PFSK-1 (cell line): ENCODE measurements around the gene PLXNC1.

Source experiments
- FOXP2 ChIP-seq: optimal IDR thresholded peaks from 2 replicates; pipeline ENCODE3; 2011; ENCODE audit warnings: borderline replicate concordance, control low read depth, inconsistent platforms; ENCODE audit not compliant: insufficient read depth; ENCODE audit errors: extremely low read length, extremely low read depth
- POLR2AphosphoS5 ChIP-seq: IDR thresholded peaks from 2 replicates; pipeline ENCODE4 v1.6.1; 2012; ENCODE audit warnings: low read depth, mild to moderate bottlenecking, control low read depth, low read length, moderate library complexity
- REST ChIP-seq, 2 experiments: IDR thresholded peaks; 2 replicates each; pipeline versions ENCODE4 v1.6.1 to v1.8.0; 2011 to 2012; ENCODE audit warnings: low read depth in 2 of 2, low read length in 2 of 2, control low read depth in 1 of 2, inconsistent platforms in 1 of 2, mild to moderate bottlenecking in 1 of 2, moderate library complexity in 1 of 2; ENCODE audit not compliant: insufficient read depth in 1 of 2
- SIN3A ChIP-seq: IDR thresholded peaks from 2 replicates; pipeline ENCODE4 v1.6.1; 2012; ENCODE audit warnings: mild to moderate bottlenecking, low read length, moderate library complexity, borderline replicate concordance; ENCODE audit not compliant: insufficient read depth
- TAF1 ChIP-seq: IDR thresholded peaks from 2 replicates; pipeline ENCODE4 v1.6.1; 2012; ENCODE audit warnings: low read length, control low read depth, borderline replicate concordance; ENCODE audit not compliant: insufficient read depth

Gene PLXNC1

GRCh38 chr12:94228488-94228907, 80.1 kb downstream of the PLXNC1 start:
- no peak for TF ChIP-seq REST (IDR thresholded peaks at IDR 0.05; ENCODE audit: insufficient read depth in 1 of 2, low read depth in 2 of 2, low read length in 2 of 2)
- TF ChIP-seq SIN3A = no peak
- TF ChIP-seq FOXP2 = no peak
- no peak for TF ChIP-seq TAF1
- TF ChIP-seq POLR2AphosphoS5 = no peak

GRCh38 chr12:94229902-94230301, 81.5 kb downstream of the PLXNC1 start:
- TF ChIP-seq POLR2AphosphoS5 (no peak), FOXP2 (no peak), SIN3A (no peak), REST (IDR thresholded peaks at IDR 0.05; ENCODE audit: insufficient read depth in 1 of 2, low read depth in 2 of 2, low read length in 2 of 2) (no peak), TAF1 (no peak)

- no peak for TF ChIP-seq SIN3A
- no peak for TF ChIP-seq REST (IDR thresholded peaks at IDR 0.05; ENCODE audit: insufficient read depth in 1 of 2, low read depth in 2 of 2, low read length in 2 of 2)
- TF ChIP-seq POLR2AphosphoS5 = no peak
- TF ChIP-seq FOXP2 = no peak
- TF ChIP-seq TAF1 = no peak
Observed at GRCh38 chr12:94230357-94230905, 82.1 kb downstream of the PLXNC1 start.

- TF ChIP-seq FOXP2 (no peak), REST (IDR thresholded peaks at IDR 0.05; ENCODE audit: insufficient read depth in 1 of 2, low read depth in 2 of 2, low read length in 2 of 2) (no peak), SIN3A (no peak), TAF1 (no peak), POLR2AphosphoS5 (no peak)
Observed at GRCh38 chr12:94231709-94232108, 83.3 kb downstream of the PLXNC1 start.
